Stimulated activated naive CD8-positive, alpha-beta T cell treated with anti-CD3 and anti-CD28 coated beads, Interleukin-15, Interleukin-2, amounts not matched to agents 100 U/mL and 50 U/mL, for 24 hours (primary cell): Measurements from ENCODE around the gene NDUFC2.
"Not testable (repeated sequence)": the region's sequence is repeated elsewhere in the genome, so short reads cannot be mapped to it uniquely, and the experiment has no call there.

ENCODE experiments used
- ATAC-seq: fragments of 150-1000 bp; cut with Tn5 transposase; one replicate; pipeline ENCODE4 v1.10.0; 2021
- DNase-seq: peaks from one replicate; pipeline ENCODE4 v3.0.0; 2021

Gene NDUFC2

DNA sequence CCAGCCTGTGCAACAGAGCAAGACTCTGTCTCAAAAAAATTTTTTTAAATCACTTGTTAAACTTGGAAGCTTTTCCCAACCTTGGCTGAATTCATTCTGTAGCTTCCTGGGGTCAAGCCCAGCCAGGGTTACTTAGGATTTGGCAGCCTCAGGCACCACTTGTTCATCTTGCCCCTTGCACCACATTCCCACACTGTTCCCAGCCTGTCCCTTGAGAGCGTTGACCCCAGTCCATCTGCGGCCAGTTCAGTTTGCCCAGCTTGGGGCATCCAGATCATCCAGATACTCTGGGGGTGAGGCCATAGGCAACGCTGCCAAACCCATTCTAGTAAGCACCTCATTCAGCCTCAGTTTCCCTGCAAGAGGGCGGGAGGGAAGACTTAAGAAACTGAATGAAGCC is 24.7 kb downstream of the NDUFC2 start:
- DNase-seq (no peak), ATAC-seq (no peak)

- ATAC-seq (no peak), DNase-seq (no peak)
These were observed 28.5 kb downstream of the NDUFC2 start for GRCh38 chr11:78050964-78051831.

GRCh38 chr11:78049348-78049747 is 30.3 kb downstream of the NDUFC2 start:
- no peak for ATAC-seq
- DNase-seq, result no peak

DNA sequence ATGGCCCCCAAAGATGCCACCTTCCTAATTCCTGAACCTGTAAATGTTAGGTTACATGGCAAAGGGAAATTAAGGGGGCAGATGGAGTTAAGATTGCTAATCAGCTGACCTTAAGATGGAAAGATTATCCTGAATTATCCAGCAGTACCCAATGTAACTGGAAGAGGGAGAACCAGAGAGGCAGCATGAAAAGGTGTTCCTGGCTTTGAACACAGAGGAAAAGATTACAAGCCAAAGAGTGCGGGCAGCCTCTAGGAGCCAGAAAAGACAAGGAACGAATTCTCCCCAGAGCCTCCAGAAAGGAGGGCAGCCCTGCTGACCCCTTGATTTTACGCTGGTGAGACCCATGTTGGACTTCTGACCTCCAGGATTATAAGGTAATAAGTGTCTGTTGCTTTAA is 31.1 kb downstream of the NDUFC2 start:
- no peak for DNase-seq
- no peak for ATAC-seq

DNA sequence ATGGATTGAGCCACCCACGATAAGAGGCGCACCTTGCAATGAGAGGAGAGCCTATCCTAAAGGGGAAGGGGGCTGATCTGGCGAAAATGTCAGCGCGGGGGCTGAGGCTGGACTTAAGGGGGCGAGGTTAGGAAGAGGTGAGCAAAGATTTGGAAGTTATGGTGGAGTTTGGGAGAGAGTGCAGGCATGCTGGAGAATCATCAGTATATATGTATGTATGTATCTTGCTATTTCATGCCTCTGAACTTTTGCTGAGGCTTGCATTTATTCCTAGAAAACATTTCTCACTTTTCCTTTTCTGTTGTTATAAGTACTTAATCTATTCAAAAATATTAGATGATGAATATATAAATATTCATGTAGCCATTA is 33.2 kb downstream of the NDUFC2 start:
- ATAC-seq, result no peak
- DNase-seq, result no peak

GRCh38 chr11:78045851-78046485 is 33.7 kb downstream of the NDUFC2 start:
- DNase-seq (peak; percentile 87), ATAC-seq (peak; percentile 92)

DNA sequence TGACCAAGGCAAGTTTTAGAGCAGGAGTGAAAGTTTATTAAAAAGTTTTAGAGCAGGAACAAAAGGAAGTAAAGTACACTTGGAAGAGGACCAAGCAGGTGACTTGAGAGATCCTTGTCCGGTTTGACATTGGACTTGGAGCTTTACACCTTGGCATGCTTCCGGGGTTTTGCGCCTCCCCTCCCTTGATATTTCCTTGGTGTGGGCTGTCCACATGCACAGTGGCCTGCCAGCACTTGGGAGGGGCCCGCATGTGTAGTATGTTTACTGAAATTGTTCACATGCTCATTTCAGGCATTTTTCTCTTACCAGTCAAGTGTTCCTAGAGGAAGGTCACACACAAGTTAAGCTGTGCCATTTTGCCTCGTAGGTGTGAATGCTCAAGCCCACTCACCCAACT is 35.0 kb downstream of the NDUFC2 start:
- no peak for ATAC-seq
- DNase-seq, result no peak

GRCh38 chr11:78041843-78042440 is 37.7 kb downstream of the NDUFC2 start:
- DNase-seq, result no peak
- no peak for ATAC-seq

DNA sequence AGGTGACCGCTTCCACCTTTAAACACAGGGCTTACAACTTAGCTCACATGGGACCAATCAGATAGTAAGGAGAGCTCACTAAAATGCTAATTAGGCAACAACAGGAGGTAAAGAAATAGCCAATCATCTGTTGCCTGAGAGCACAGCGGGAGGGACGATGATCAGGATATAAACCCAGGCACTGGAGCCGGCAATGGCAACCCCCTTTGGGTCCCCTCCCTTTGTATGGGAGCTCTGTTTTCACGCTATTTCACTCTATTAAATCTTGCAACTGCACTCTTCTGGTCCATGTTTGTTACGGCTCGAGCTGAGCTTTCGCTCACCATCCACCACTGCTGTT is 38.3 kb downstream of the NDUFC2 start:
- not testable (repeated sequence) for ATAC-seq, DNase-seq

DNA sequence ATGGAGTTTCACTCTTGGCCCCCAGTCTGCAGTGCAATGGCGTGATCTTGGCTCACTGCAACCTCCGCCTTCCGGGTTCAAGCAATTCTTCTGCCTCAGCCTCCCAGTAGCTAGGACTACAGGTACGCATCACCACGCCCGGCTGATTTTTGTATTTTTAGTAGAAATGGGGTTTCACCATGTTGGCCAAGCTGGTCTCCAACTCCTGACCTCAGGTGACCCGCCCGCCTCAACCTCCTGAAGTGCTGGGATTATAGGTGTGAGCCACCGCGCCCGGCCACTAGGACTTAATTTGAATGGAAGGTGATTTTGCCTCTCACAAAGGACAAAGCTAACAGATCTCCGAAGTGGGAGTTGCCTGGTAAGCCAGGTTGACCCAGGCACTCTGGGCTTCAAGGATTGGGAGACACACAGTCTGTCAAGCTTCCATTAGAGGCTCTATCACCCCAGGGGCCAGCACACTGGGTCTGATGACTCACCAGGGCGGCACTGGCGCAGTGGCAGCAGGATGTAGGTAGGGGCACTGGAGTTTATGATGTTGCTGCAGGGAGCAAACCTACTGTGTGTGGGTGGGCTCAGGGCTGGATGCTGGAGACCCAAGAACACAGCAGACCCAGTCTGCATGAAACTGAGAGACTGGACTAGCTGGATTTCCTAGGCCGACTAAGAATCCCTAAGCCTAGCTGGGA is 38.8 kb downstream of the NDUFC2 start:
- ATAC-seq, result no peak
- peak; percentile 21 for DNase-seq

GRCh38 chr11:78039919-78040671 is 39.6 kb downstream of the NDUFC2 start:
- DNase-seq, result peak; percentile 62
- peak; percentile 82 for ATAC-seq

GRCh38 chr11:78039391-78039918 is 40.2 kb downstream of the NDUFC2 start:
- DNase-seq (no peak), ATAC-seq (peak; percentile 60)

DNA sequence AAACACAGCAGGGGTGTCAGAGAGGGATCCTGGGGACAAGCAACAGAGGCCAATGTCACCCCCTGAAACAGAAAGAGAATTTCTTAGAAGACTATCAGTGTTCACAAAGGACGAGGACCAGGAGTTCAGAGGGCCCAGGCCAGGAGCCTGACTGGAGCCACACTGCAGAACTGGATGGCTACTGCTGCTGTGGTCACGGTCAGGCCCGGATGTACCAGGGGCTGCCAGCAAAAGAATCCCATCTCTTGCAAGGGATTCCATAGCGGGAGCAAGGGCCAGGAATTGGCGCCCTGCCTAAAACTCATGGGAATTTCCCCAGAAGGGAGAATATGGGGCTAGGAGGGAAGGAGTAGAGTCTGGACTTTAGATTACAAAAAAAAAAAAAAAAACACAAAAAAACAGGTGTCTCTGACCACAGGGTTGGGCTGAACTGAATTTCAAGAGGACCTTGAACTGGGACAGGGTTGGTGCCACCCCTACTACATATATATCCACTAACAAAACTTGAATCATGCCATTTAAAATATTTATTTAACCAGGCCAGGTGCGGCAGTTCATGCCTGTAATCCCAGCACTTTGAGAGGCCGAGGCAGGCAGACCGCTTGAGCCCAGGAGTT is 40.9 kb downstream of the NDUFC2 start:
- ATAC-seq (no peak), DNase-seq (no peak)

- no peak for DNase-seq
- ATAC-seq, result no peak
These were observed 41.6 kb downstream of the NDUFC2 start for GRCh38 chr11:78037825-78038620.

DNA sequence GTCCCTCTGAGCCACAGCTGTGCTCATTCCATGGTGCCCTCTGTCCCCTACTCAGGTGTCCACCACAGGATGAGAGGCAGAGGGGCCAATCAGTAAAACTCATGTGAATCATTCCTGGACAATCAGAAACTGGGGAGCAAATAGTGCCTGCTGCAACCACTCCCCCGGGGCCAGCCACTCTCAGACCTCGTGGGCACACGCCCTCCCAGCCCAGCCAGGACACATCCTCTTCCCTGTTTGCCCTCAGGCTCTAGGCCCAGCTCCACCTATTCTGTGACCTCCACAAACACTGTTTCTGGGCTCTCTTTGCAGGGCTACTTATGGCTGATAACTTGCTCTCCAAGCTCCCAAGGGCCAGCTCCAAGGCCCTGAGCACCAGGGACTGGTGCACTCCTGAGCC is 42.6 kb downstream of the NDUFC2 start:
- no peak for DNase-seq
- ATAC-seq, result no peak

- ATAC-seq, result no peak
- DNase-seq, result no peak
These were observed 43.3 kb downstream of the NDUFC2 start for GRCh38 chr11:78036313-78036712.

DNA sequence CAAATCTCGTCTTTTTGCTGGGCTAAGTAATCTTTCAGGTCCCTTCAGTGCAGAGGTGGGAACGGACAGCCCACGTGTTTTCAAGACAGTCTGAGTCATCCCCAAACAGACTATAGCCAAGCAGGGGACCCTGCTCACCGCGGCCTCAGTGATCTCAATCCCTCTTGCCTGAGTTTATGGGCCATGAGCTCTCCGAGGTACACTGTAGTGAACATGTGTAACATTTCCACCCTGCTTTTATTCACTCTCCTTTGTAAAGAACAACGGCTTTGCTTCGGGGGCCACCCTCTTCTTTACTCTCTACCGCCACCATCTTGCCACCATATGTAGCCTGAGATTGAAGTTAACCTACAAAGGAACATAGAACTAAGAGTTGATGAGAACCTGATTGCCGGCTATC is 45.0 kb downstream of the NDUFC2 start:
- ATAC-seq (no peak), DNase-seq (no peak)

DNA sequence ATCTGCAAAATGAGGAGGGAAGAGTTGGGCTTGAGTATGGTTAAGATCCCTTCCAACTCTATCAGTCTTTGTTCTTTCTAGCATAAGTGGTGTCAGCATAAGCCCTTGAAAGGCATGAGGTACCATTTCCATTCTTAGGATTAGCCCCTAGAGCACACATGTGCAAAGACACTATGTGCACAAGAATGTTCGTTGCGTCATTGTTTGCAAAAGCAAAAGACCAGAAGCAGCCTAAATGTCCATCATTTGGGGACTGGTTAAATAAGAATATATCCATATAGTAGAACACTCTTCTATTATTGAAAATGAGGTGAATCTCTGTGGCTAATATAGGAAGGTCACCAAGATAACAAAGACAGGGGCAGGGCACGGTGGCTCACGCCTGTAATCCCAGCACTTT is 46.6 kb downstream of the NDUFC2 start:
- DNase-seq (no peak), ATAC-seq (no peak)

DNA sequence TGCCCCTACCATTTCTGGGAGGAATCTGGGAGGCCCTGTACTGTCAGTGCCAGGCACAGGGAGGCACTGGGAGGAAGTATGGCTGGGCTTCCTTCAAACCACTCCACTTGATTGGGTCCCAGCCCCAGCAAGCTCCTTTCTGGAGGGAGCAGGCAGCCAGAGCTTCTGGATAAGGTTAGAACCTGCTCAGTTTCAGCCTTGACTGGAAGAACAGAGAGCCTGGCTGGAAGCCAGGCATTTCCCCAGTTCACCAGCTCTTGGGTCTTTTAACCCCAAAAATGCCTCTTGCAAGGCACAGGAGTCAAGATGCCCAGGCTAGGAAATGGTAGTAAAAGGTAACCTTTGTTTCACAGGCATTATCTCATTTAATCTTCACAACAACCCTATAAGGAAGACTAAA is 47.6 kb downstream of the NDUFC2 start:
- DNase-seq, result no peak
- ATAC-seq, result no peak

DNA sequence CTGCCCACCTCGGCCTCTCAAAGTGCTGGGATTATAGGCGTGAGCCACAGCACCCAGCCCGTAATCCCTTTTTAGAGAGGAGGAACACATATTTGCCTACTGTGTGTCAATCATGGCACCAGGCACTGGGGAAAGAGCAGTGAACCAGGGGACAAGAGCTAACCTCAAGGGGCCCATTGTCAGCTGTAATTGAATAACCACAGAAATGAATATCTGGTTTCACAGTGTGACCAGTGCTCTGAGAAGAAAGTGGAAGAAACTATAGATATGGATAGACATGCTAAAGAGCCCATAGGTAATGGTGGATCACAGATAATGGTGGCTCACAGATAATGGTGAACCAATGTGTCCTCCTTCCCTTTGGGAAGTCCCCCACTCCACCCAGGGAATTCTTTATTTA is 48.0 kb downstream of the NDUFC2 start:
- ATAC-seq, result no peak
- no peak for DNase-seq
